NCI-H345 treated with DMSO at 0.1 percent for 48 hours (cell line): ENCODE results near the gene ITPRIPL1.

Experiments
- DNase-seq: peaks from one replicate; lab custom pipeline; 2025; ENCODE audit not compliant: unreplicated experiment; lab: John Stamatoyannopoulos, UW

ITPRIPL1 gene

GRCh38 chr2:96353606-96354101, 28.5 kb downstream of the ITPRIPL1 start:
- DNase-seq, result no peak

- DNase-seq, result no peak
These were observed 29.4 kb downstream of the ITPRIPL1 start for GRCh38 chr2:96354492-96354891.

- no peak for DNase-seq
These were observed 31.8 kb downstream of the ITPRIPL1 start for GRCh38 chr2:96356889-96357288.

GRCh38 chr2:96359310-96359709, 34.2 kb downstream of the ITPRIPL1 start:
- DNase-seq, result no peak

GRCh38 chr2:96359866-96360265, 34.7 kb downstream of the ITPRIPL1 start:
- DNase-seq, result no peak

- no peak for DNase-seq
These were observed 36.6 kb downstream of the ITPRIPL1 start for GRCh38 chr2:96361751-96362150.

- DNase-seq, result no peak
These were observed 44.1 kb downstream of the ITPRIPL1 start for GRCh38 chr2:96369186-96369585.

- peak; percentile 57 for DNase-seq
These were observed 49.3 kb downstream of the ITPRIPL1 start for GRCh38 chr2:96374211-96374951.
